ENCODE data around the gene TFAP2A. TPM values are rescaled to one million over a fixed set of nuclear protein-coding genes. Genes with fewer than 3 reads are reported as not detected.

The TFAP2A gene
- total and polyA plus RNA-seq, 10 of the 15 experiments (the other 5 are each of a cell fraction or from before 2014, with no cell fraction given) = 0.05 to 0.46 (median 0.17) TPM; not detected in 4

DNA sequence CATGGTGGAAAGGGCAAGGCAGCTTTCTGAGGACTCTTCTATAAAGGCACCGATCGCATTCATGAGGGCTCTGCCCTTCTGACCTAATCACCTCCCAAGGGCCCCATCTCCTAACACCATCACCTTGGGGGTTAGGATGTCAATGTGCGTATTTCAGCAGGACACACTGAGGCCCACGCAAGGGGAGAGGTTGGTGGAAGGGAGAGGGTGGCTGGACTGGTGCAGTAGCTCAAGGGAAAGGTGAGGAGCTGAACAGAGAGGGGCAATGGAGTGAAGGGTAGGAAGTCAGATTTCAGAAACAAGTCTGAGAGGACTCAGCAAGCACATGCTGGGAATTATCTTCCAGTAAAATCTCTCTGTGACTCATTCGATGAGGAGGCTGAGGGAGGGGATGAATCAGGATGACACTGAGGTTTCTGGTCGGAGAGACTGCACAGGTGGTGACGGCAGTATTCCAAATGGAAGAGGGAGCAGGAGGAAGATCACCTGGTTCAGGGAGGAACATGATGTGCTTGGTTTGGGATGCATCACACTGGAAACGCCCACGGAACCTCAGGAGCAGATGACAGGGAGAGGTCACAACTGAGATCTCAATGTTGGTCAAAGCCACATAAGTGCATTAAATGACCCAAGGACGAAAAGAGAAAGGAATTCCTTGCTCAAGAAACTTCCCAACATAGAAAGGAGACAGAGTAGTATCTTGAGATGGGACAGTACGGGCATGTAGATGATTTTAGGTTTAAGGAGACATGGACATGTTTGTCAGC, 67.1 kb downstream of the TFAP2A start (continued):
- TF ChIP-seq, protein P1, sequence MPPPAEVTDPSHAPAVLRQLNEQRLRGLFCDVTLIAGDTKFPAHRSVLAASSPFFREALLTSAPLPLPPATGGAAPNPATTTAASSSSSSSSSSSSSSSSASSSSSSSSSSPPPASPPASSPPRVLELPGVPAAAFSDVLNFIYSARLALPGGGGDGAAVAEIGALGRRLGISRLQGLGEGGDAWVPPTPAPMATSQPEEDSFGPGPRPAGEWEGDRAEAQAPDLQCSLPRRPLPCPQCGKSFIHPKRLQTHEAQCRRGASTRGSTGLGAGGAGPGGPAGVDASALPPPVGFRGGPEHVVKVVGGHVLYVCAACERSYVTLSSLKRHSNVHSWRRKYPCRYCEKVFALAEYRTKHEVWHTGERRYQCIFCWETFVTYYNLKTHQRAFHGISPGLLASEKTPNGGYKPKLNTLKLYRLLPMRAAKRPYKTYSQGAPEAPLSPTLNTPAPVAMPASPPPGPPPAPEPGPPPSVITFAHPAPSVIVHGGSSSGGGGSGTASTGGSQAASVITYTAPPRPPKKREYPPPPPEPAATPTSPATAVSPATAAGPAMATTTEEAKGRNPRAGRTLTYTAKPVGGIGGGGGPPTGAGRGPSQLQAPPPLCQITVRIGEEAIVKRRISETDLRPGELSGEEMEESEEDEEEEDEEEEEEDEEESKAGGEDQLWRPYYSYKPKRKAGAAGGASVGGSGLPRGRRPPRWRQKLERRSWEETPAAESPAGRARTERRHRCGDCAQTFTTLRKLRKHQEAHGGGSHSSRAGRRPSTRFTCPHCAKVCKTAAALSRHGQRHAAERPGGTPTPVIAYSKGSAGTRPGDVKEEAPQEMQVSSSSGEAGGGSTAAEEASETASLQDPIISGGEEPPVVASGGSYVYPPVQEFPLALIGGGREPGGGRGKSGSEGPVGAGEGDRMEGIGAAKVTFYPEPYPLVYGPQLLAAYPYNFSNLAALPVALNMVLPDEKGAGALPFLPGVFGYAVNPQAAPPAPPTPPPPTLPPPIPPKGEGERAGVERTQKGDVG (CRISPR knock-in tag; IDR thresholded peaks at IDR 0.05) = no peak
- no peak for TF ChIP-seq CBFB (IDR thresholded peaks at IDR 0.05; ENCODE audit: low read depth)
- TF ChIP-seq EP300 (IDR thresholded peaks at IDR 0.05; ENCODE audit: borderline replicate concordance in 1 of 2, control insufficient read depth in 1 of 2, low read depth in 2 of 2, low read length in 2 of 2) = no peak
- no peak for TF ChIP-seq POLR2AphosphoS2 (IDR thresholded peaks at IDR 0.05; ENCODE audit: low read depth, low read length)
- no peak for TF ChIP-seq SUZ12 (IDR thresholded peaks at IDR 0.05; ENCODE audit: unreplicated experiment)
- TF ChIP-seq YY1 (IDR thresholded peaks at IDR 0.05; ENCODE audit: low read depth, low read length) = no peak
- TF ChIP-seq, protein P2, sequence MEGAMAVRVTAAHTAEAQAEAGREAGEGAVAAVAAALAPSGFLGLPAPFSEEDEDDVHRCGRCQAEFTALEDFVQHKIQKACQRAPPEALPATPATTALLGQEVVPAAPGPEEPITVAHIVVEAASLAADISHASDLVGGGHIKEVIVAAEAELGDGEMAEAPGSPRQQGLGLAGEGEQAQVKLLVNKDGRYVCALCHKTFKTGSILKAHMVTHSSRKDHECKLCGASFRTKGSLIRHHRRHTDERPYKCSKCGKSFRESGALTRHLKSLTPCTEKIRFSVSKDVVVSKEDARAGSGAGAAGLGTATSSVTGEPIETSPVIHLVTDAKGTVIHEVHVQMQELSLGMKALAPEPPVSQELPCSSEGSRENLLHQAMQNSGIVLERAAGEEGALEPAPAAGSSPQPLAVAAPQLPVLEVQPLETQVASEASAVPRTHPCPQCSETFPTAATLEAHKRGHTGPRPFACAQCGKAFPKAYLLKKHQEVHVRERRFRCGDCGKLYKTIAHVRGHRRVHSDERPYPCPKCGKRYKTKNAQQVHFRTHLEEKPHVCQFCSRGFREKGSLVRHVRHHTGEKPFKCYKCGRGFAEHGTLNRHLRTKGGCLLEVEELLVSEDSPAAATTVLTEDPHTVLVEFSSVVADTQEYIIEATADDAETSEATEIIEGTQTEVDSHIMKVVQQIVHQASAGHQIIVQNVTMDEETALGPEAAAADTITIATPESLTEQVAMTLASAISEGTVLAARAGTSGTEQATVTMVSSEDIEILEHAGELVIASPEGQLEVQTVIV (IDR thresholded peaks at IDR 0.05; ENCODE audit: borderline replicate concordance, partially characterized antibody) = no peak
- no peak for TF ChIP-seq TCF12 (IDR thresholded peaks at IDR 0.05; ENCODE audit: low read depth, low read length)
- TF ChIP-seq, protein P3, sequence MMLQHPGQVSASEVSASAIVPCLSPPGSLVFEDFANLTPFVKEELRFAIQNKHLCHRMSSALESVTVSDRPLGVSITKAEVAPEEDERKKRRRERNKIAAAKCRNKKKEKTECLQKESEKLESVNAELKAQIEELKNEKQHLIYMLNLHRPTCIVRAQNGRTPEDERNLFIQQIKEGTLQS (IDR thresholded peaks at IDR 0.05; ENCODE audit: borderline replicate concordance, extremely low read depth, low read depth, low read length) = no peak
- no peak for TF ChIP-seq KLF5 (IDR thresholded peaks at IDR 0.05; ENCODE audit: partially characterized antibody)
- TF ChIP-seq KAT2A (conservative IDR thresholded peaks at IDR 0.05; ENCODE audit: control insufficient read depth, low read depth, low read length) = no peak
- no peak for TF ChIP-seq NFIC (IDR thresholded peaks at IDR 0.05; ENCODE audit: low read depth, low read length)

Small RNA genes within 50 kb of the gene (microRNA-seq; reads per million reads assigned to microRNA genes)
- not detected for gene MIR5689

Small RNA genes within 50 kb of the gene (small RNA-seq; reads per million reads assigned to genes)
- not detected for gene MIR5689

Other genes starting within 250 kb of the TFAP2A start
- 16.0 and 17.9 TPM in 2 replicates for gene GCNT2, start 106.3 kb upstream of the TFAP2A start, total RNA-seq (2014; rRNA removed)
- 21.6 and 23.2 TPM in 2 replicates for gene GCNT2, start 106.3 kb upstream of the TFAP2A start, total RNA-seq (2014; rRNA removed; fragmentation: Illumina TruSeq; extraction: Trizol)
- 12.0 and 15.3 TPM in 2 replicates for gene GCNT2, start 106.3 kb upstream of the TFAP2A start, total RNA-seq (2021)
- 5.0 and 6.8 TPM in 2 replicates for gene GCNT2, start 106.3 kb upstream of the TFAP2A start, polyA plus RNA-seq (2011; rRNA removed)
- 14.6 and 18.9 TPM in 2 replicates for gene GCNT2, start 106.3 kb upstream of the TFAP2A start, polyA plus RNA-seq (2014; fragmentation: Illumina TruSeq; extraction: Trizol)
- 1 to 10 TPM; 5.8 to 7.2 TPM for gene GCNT2, start 106.3 kb upstream of the TFAP2A start, polyA plus RNA-seq (2014; fragmentation: Nextera tagmentation; extraction: Ambion mirVana)
- gene GCNT2, start 106.3 kb upstream of the TFAP2A start, polyA plus RNA-seq (2014; rRNA removed) = 10.4 and 11.0 TPM in 2 replicates
- gene GCNT2, start 106.3 kb upstream of the TFAP2A start, polyA plus RNA-seq (2016; fragmentation: Nextera tagmentation; extraction: Ambion mirVana) = 10 to 100 TPM; 11.0 to 12.7 TPM